Liver (tissue), 3 donors: ENCODE measurements around the gene PPP1R13B.
"Not testable (repeated sequence)": the region's sequence is repeated elsewhere in the genome, so short reads cannot be mapped to it uniquely, and the experiment has no call there.

ENCODE experiments used
- ATF3 ChIP-seq: IDR thresholded peaks from 2 replicates; pipeline ENCODE4 v1.6.1; 2016; ENCODE audit warnings: antibody characterized with exemption
- EGR1 ChIP-seq, 2 donors: IDR thresholded peaks; 2 replicates each; pipeline ENCODE4 v1.6.1; 2016 to 2018; ENCODE audit warnings: antibody characterized with exemption in 2 of 2, low read depth in 2 of 2
- FOXA2 ChIP-seq: IDR thresholded peaks from 2 replicates; pipeline ENCODE4 v1.6.1; 2016; ENCODE audit warnings: antibody characterized with exemption
- GABPA ChIP-seq, 2 donors: IDR thresholded peaks in 1 of 2; conservative IDR thresholded peaks in 1 of 2; 2 replicates each; pipeline ENCODE4 v1.6.1; 2016; ENCODE audit warnings: antibody characterized with exemption in 2 of 2, mild to moderate bottlenecking in 1 of 2, moderate library complexity in 1 of 2
- JUND ChIP-seq, 2 donors: IDR thresholded peaks; 2 replicates each; pipeline ENCODE4 v1.6.1; 2016; ENCODE audit warnings: antibody characterized with exemption in 2 of 2
- RAD21 ChIP-seq, 2 donors: IDR thresholded peaks; 2 replicates each; pipeline ENCODE4 v1.6.1; 2016; ENCODE audit warnings: antibody characterized with exemption in 2 of 2, mild to moderate bottlenecking in 2 of 2
- RXRA ChIP-seq, 2 donors: IDR thresholded peaks; 2 replicates each; pipeline ENCODE4 v1.6.1; 2017 to 2018; ENCODE audit warnings: antibody characterized with exemption in 2 of 2, mild to moderate bottlenecking in 1 of 2
- SP1 ChIP-seq: IDR thresholded peaks from 2 replicates; pipeline ENCODE4 v1.6.1; 2018; ENCODE audit warnings: antibody characterized with exemption, mild to moderate bottlenecking
- TAF1 ChIP-seq: conservative IDR thresholded peaks from 2 replicates; pipeline ENCODE4 v1.6.1; 2016; ENCODE audit warnings: antibody characterized with exemption, mild to moderate bottlenecking
- YY1 ChIP-seq: IDR thresholded peaks from 2 replicates; pipeline ENCODE4 v1.6.1; 2016; ENCODE audit warnings: antibody characterized with exemption, mild to moderate bottlenecking
- TF ChIP-seq, protein P1 (sequence below): fragments of 150-350 bp; IDR thresholded peaks from 2 replicates; pipeline ENCODE4 v1.5.1; 2017; ENCODE audit warnings: improper control_type of control experiment, low read depth, low read length; ENCODE audit not compliant: missing input control
- TF ChIP-seq, protein P2 (sequence below): IDR thresholded peaks from 2 replicates; pipeline ENCODE4 v1.6.1; 2016; ENCODE audit warnings: antibody characterized with exemption, mild to moderate bottlenecking
- TF ChIP-seq, protein P3 (sequence below): IDR thresholded peaks from 2 replicates; pipeline ENCODE4 v1.6.1; 2016; ENCODE audit warnings: antibody characterized with exemption
- TF ChIP-seq, protein P4 (sequence below): IDR thresholded peaks from 2 replicates; pipeline ENCODE4 v1.6.1; 2016; ENCODE audit warnings: antibody characterized with exemption
- donor health status: healthy.
- donor health status: healthy.

GRCh38 chr14:103776319-103776718 lies 71.1 kb downstream of the PPP1R13B start:
- TF ChIP-seq, protein P1, sequence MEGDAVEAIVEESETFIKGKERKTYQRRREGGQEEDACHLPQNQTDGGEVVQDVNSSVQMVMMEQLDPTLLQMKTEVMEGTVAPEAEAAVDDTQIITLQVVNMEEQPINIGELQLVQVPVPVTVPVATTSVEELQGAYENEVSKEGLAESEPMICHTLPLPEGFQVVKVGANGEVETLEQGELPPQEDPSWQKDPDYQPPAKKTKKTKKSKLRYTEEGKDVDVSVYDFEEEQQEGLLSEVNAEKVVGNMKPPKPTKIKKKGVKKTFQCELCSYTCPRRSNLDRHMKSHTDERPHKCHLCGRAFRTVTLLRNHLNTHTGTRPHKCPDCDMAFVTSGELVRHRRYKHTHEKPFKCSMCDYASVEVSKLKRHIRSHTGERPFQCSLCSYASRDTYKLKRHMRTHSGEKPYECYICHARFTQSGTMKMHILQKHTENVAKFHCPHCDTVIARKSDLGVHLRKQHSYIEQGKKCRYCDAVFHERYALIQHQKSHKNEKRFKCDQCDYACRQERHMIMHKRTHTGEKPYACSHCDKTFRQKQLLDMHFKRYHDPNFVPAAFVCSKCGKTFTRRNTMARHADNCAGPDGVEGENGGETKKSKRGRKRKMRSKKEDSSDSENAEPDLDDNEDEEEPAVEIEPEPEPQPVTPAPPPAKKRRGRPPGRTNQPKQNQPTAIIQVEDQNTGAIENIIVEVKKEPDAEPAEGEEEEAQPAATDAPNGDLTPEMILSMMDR: not testable (repeated sequence)
- TF ChIP-seq GABPA (IDR thresholded peaks at IDR 0.05 in 1 of 2, conservative IDR thresholded peaks at IDR 0.05 in 1 of 2); ATF3; TAF1; EGR1 (IDR thresholded peaks at IDR 0.05; ENCODE audit: low read depth in 2 of 2); RAD21 (IDR thresholded peaks at IDR 0.05); JUND (IDR thresholded peaks at IDR 0.05); YY1; SP1; RXRA (IDR thresholded peaks at IDR 0.05); FOXA2: not testable (repeated sequence)
- TF ChIP-seq, protein P2, sequence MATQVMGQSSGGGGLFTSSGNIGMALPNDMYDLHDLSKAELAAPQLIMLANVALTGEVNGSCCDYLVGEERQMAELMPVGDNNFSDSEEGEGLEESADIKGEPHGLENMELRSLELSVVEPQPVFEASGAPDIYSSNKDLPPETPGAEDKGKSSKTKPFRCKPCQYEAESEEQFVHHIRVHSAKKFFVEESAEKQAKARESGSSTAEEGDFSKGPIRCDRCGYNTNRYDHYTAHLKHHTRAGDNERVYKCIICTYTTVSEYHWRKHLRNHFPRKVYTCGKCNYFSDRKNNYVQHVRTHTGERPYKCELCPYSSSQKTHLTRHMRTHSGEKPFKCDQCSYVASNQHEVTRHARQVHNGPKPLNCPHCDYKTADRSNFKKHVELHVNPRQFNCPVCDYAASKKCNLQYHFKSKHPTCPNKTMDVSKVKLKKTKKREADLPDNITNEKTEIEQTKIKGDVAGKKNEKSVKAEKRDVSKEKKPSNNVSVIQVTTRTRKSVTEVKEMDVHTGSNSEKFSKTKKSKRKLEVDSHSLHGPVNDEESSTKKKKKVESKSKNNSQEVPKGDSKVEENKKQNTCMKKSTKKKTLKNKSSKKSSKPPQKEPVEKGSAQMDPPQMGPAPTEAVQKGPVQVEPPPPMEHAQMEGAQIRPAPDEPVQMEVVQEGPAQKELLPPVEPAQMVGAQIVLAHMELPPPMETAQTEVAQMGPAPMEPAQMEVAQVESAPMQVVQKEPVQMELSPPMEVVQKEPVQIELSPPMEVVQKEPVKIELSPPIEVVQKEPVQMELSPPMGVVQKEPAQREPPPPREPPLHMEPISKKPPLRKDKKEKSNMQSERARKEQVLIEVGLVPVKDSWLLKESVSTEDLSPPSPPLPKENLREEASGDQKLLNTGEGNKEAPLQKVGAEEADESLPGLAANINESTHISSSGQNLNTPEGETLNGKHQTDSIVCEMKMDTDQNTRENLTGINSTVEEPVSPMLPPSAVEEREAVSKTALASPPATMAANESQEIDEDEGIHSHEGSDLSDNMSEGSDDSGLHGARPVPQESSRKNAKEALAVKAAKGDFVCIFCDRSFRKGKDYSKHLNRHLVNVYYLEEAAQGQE: not testable (repeated sequence)
- TF ChIP-seq, protein P3, sequence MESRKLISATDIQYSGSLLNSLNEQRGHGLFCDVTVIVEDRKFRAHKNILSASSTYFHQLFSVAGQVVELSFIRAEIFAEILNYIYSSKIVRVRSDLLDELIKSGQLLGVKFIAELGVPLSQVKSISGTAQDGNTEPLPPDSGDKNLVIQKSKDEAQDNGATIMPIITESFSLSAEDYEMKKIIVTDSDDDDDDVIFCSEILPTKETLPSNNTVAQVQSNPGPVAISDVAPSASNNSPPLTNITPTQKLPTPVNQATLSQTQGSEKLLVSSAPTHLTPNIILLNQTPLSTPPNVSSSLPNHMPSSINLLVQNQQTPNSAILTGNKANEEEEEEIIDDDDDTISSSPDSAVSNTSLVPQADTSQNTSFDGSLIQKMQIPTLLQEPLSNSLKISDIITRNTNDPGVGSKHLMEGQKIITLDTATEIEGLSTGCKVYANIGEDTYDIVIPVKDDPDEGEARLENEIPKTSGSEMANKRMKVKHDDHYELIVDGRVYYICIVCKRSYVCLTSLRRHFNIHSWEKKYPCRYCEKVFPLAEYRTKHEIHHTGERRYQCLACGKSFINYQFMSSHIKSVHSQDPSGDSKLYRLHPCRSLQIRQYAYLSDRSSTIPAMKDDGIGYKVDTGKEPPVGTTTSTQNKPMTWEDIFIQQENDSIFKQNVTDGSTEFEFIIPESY: not testable (repeated sequence)
- TF ChIP-seq, protein P4, sequence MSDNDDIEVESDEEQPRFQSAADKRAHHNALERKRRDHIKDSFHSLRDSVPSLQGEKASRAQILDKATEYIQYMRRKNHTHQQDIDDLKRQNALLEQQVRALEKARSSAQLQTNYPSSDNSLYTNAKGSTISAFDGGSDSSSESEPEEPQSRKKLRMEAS: not testable (repeated sequence)
